Cardiac muscle cell (in vitro differentiated cells and primary cell): ENCODE results near the gene ABCA9. TPM values are rescaled to one million over a fixed set of nuclear protein-coding genes. Genes with fewer than 3 reads are reported as not detected.
A peak's percentile ranks its signal among the peaks of the same experiment; 100 is the strongest.
"Not testable (repeated sequence)": the region's sequence is repeated elsewhere in the genome, so short reads cannot be mapped to it uniquely, and the experiment has no call there.

Experiments used
- DNase-seq, 2 donors: peaks; one replicate each; pipeline versions ENCODE4 v3.0.0 to v3.0.0-alpha.2; 2010 to 2017; ENCODE audit warnings: low read depth in 1 of 2, low spot score in 1 of 2
- H3K27ac ChIP-seq: fragments of 200-600 bp; sonication (generic); 2 replicates; pipeline ENCODE4 v1.5.1; 2016
- H3K27me3 ChIP-seq: fragments of 200-600 bp; sonication (generic); 2 replicates; pipeline ENCODE4 v1.6.0; 2016; ENCODE audit warnings: control low read depth
- H3K36me3 ChIP-seq: fragments of 200-600 bp; sonication (generic); 2 replicates; pipeline ENCODE4 v1.5.1; 2016; ENCODE audit warnings: control low read depth
- H3K4me1 ChIP-seq: fragments of 200-600 bp; sonication (generic); 2 replicates; pipeline ENCODE4 v1.8.1; 2017; ENCODE audit warnings: low read depth, mild to moderate bottlenecking, mixed run types
- H3K4me3 ChIP-seq: fragments of 200-600 bp; sonication (generic); 2 replicates; pipeline ENCODE4 v1.5.1; 2016; ENCODE audit warnings: mild to moderate bottlenecking
- H3K9me3 ChIP-seq: fragments of 200-600 bp; sonication (generic); 2 replicates; pipeline ENCODE4 v1.5.1; 2017; ENCODE audit warnings: low read depth, mild to moderate bottlenecking, control low read depth
- polyA plus RNA-seq: library from polyadenylated mRNA; unstranded; fragments of >200 nt; fragmentation: Nextera tagmentation; extraction: Ambion mirVana; gene quantifications from 2 replicates; pipeline ENCODE4 v1.2.1, GENCODE V29; 2016
- total RNA-seq: library from RNA; depleted of rRNA; stranded (reverse); fragments of >200 nt; gene quantifications from 2 replicates; pipeline ENCODE4 v1.2.3, GENCODE V29; 2016
- TF ChIP-seq, protein P1 (sequence below): IDR thresholded peaks from 2 replicates; pipeline ENCODE4 v1.5.1; 2012; ENCODE audit warnings: low read depth, mild to moderate bottlenecking, low read length

The ABCA9 gene
- total and polyA plus RNA-seq, 2 experiments from 2014 or later = 0.09 TPM; not detected in 1

DNA sequence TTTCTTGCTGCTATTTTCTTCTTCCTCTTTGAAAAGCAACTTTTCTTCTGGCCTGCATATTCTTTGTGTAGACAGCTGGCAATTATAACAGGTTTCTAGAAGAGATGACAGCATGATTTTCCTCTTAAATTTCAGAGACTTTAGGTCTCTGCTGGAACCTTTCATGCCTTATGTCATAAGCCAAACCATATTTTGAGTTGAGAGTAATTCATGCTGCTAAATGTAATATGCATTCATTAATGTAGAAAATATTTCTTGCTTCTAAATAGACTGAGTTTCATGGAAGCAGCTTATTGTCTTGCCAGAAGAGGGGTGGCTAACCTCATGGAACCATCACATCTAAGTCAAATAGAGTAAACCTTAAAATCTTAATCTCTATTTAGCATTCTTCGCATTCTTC lies 25.9 kb upstream of the ABCA9 start:
- Histone ChIP-seq H3K4me3 (no peak overlapping the region), H3K4me1 (no peaks in the 10 kb centered on the region), H3K9me3 (no peaks in the 10 kb centered on the region), H3K36me3 (no peaks in the 10 kb centered on the region), H3K27me3 (no peaks in the 10 kb centered on the region), H3K27ac (no peak overlapping the region)
- no peak for DNase-seq
- TF ChIP-seq, protein P1, sequence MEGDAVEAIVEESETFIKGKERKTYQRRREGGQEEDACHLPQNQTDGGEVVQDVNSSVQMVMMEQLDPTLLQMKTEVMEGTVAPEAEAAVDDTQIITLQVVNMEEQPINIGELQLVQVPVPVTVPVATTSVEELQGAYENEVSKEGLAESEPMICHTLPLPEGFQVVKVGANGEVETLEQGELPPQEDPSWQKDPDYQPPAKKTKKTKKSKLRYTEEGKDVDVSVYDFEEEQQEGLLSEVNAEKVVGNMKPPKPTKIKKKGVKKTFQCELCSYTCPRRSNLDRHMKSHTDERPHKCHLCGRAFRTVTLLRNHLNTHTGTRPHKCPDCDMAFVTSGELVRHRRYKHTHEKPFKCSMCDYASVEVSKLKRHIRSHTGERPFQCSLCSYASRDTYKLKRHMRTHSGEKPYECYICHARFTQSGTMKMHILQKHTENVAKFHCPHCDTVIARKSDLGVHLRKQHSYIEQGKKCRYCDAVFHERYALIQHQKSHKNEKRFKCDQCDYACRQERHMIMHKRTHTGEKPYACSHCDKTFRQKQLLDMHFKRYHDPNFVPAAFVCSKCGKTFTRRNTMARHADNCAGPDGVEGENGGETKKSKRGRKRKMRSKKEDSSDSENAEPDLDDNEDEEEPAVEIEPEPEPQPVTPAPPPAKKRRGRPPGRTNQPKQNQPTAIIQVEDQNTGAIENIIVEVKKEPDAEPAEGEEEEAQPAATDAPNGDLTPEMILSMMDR = no peak

DNA sequence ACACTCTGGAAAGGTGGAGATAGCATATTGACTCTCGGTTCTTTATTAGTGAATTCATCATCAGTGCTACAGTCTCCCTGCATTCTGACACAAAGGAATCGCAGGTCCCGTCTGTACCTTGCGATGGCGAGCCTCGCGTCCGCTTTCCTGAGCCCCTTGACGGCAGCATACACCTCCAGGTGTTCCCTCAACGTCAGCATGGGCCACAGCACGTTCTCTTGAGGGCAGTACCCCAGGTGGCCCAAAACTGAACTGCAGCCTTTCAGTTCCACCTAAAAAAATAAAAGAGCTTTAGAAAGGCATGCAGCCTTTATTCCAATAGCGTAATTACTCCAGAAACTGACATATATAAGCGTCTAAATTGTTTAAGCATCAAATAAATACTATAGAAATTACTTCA lies 24.2 kb upstream of the ABCA9 start:
- no peak overlapping the region for H3K27ac ChIP-seq
- H3K4me3 ChIP-seq = no peak overlapping the region
- TF ChIP-seq, protein P1 = peak; percentile 38
- H3K9me3 ChIP-seq = no peaks in the 10 kb centered on the region
- H3K4me1 ChIP-seq = no peaks in the 10 kb centered on the region
- DNase-seq = peak in 1 of 2 donors; percentile 27
- no peaks in the 10 kb centered on the region for H3K36me3 ChIP-seq
- H3K27me3 ChIP-seq = no peaks in the 10 kb centered on the region

- Histone ChIP-seq H3K27ac (no peak overlapping the region), H3K27me3 (no peaks in the 10 kb centered on the region), H3K4me3 (no peak overlapping the region), H3K9me3 (no peaks in the 10 kb centered on the region), H3K36me3 (no peaks in the 10 kb centered on the region), H3K4me1 (no peaks in the 10 kb centered on the region)
- TF ChIP-seq, protein P1 = no peak
- DNase-seq = no peak
Observed at GRCh38 chr17:69082696-69083095, 22.0 kb upstream of the ABCA9 start.

GRCh38 chr17:69078864-69079263 lies 18.1 kb upstream of the ABCA9 start:
- TF ChIP-seq, protein P1 = no peak
- Histone ChIP-seq H3K9me3 (no peaks in the 10 kb centered on the region), H3K4me1 (no peaks in the 10 kb centered on the region), H3K36me3 (no peaks in the 10 kb centered on the region), H3K27ac (no peak overlapping the region), H3K27me3 (no peaks in the 10 kb centered on the region), H3K4me3 (no peak overlapping the region)
- DNase-seq = no peak

DNA sequence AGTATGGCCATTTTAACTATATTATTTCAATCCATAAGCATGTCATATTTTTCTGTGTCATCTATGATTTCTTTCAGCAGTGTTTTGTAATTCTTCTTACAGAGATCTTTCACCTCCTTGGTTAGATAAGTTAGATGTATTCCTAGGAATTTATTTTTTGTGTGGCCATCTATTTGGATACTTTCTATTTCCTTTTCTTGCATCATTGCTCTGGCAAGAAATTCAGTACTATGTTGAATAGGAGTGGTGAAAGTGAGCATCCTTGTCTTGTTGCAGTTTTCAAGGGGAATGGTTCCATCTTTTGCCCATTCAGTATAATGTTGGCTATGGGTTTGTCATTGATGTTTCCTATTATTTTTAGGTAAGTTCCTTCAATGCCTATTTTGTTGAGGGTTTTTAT lies 15.1 kb upstream of the ABCA9 start:
- Histone ChIP-seq H3K4me3 (no peak overlapping the region), H3K27me3 (no peaks in the 10 kb centered on the region), H3K36me3 (no peaks in the 10 kb centered on the region), H3K4me1 (no peaks in the 10 kb centered on the region), H3K27ac (no peak overlapping the region), H3K9me3 (no peaks in the 10 kb centered on the region)
- TF ChIP-seq, protein P1 = no peak
- DNase-seq = no peak

DNA sequence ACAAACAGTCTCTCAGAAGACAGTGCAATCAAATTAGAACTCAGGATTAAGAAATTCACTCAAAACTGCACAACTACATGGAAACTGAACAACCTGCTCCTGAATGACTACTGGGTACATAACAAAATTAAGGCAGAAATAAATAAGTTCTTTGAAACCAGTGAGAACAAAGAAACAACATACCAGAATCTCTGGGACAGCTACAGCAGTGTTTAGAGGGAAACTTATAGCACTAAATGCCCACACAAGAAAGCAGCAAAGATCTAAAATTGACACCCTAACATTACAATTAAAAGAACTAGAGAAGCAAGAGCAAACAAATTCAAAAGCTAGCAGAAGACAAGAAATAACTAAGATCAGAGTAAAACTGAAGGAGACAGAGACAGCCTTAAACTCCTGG lies 12.7 kb upstream of the ABCA9 start:
- not testable (repeated sequence) for H3K4me3 ChIP-seq, H3K27me3 ChIP-seq, H3K4me1 ChIP-seq, H3K36me3 ChIP-seq, DNase-seq, H3K27ac ChIP-seq, H3K9me3 ChIP-seq

- not testable (repeated sequence) for DNase-seq, H3K4me3 ChIP-seq, H3K36me3 ChIP-seq, H3K27me3 ChIP-seq, H3K27ac ChIP-seq, H3K9me3 ChIP-seq, H3K4me1 ChIP-seq
Observed at GRCh38 chr17:69072803-69073256, 12.1 kb upstream of the ABCA9 start.

DNA sequence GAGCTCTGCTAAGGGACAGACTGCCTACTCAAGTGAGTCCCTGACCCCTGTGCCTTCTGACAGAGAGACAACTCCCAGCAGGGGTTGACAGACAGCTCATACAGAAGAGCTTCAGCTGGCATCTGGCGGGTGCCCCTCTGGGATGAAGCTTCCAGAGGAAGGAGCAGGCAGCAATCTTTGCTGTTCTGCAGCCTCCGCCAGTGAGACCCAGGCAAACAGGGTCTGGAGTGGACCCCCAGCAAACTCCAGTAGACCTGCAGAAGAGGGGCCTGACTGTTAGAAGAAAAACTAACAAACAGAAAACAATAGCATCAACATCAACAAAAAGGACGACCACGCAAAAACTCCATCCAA lies 10.5 kb upstream of the ABCA9 start:
- H3K9me3 ChIP-seq, DNase-seq, H3K4me3 ChIP-seq, H3K27me3 ChIP-seq, H3K36me3 ChIP-seq, H3K27ac ChIP-seq, H3K4me1 ChIP-seq: not testable (repeated sequence)

DNA sequence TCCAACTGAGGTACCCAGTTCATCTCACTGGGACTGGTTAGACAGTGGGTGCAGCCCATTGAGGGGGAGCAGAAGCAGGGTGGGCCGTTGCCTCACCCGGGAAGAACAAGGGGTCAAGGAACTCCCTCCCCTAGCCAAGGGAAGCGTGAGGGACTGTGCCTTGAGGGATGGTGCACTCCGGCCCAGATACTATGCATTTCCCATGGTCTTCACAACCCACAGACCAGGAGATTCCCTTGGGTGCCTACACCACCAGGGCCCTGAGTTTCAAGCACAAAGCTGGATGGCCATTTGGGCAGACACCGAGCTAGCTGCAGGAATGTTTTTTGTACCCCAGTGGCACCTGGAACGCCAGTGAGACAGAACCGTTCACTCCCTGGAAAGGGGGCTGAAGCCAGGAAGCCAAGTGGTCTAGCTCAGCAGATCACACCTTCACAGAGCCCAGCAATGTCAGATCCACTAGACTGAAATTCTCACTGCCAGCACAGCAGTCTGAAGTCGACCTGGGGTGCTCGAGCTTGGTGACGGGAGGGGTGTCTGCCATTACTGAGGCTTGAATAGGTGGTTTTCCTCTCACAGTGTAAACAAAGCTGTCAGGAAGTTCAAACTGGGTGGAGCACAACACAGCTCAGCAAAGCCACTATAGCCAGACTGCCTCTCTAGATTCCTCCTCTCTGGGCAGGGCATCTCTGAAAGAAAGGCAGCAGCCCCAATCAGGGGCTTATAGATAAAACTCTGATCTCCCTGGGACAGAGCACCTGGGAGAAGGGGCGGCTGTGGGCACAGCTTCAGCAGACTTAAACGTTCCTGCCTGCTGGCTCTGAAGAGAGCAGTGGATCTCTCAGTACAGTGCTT lies 9.9 kb upstream of the ABCA9 start:
- H3K36me3 ChIP-seq, H3K4me1 ChIP-seq, H3K27ac ChIP-seq, H3K27me3 ChIP-seq, H3K9me3 ChIP-seq, DNase-seq, H3K4me3 ChIP-seq: not testable (repeated sequence)
